Esophagus squamous epithelium (tissue), 4 donors: ENCODE data around the gene STRA8.

ENCODE experiments used
- CTCF ChIP-seq, 6 experiments: fragments of 450-650 bp in 4 of 6; fragments of 200-600 bp in 2 of 6; sonication (generic) in 2 of 6; IDR thresholded peaks; one replicate each; pipeline ENCODE4 v1.5.1; 2016 to 2019; ENCODE audit warnings: antibody characterized with exemption in 6 of 6, mild to moderate bottlenecking in 4 of 6, moderate library complexity in 4 of 6
- POLR2A ChIP-seq, 4 donors: fragments of 450-650 bp; IDR thresholded peaks; one replicate each; pipeline ENCODE4 v1.6.1; 2017; ENCODE audit warnings: antibody characterized with exemption in 4 of 4, mild to moderate bottlenecking in 4 of 4, moderate library complexity in 3 of 4

GRCh38 chr7:135271255-135271615 lies 37.6 kb downstream of the STRA8 start:
- TF ChIP-seq CTCF (IDR thresholded peaks at IDR 0.05), result no peak
- TF ChIP-seq POLR2A (IDR thresholded peaks at IDR 0.05), result no peak
